NCI-H2196 (cell line): ENCODE measurements around the gene SLC25A48.

ENCODE experiments used
- DNase-seq: peaks from one replicate; lab custom pipeline; 2025; ENCODE audit not compliant: unreplicated experiment; lab: John Stamatoyannopoulos, UW

Gene SLC25A48

GRCh38 chr5:135916638-135917263, 82.3 kb downstream of the SLC25A48 start:
- DNase-seq, result no peak

DNA sequence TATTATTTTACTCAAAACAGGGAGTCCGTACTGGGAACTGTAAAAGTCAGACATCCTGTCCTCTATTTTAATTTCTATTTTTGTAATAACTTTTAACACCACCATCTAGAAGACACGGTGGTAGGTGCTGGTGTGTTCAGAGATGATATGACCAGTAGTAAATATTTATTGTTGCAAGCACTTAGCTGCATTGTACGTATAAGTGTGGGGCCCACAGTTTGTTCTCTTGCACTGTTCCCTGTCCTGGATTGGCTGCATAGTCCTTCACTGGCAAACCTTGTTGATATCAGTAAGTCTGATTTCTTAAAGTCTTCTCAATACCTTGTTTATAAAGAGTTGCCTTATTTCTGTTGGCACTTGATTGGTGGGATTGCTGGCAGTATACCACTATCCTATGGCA, 85.7 kb downstream of the SLC25A48 start:
- no peak for DNase-seq

GRCh38 chr5:135921388-135921787, 86.9 kb downstream of the SLC25A48 start:
- no peak for DNase-seq

- no peak for DNase-seq
Measured at GRCh38 chr5:135930029-135930948, 95.8 kb downstream of the SLC25A48 start.

- DNase-seq, result no peak
Measured at GRCh38 chr5:135930949-135931295, 96.5 kb downstream of the SLC25A48 start.

GRCh38 chr5:135934939-135935338, 100.5 kb downstream of the SLC25A48 start:
- DNase-seq, result no peak

DNA sequence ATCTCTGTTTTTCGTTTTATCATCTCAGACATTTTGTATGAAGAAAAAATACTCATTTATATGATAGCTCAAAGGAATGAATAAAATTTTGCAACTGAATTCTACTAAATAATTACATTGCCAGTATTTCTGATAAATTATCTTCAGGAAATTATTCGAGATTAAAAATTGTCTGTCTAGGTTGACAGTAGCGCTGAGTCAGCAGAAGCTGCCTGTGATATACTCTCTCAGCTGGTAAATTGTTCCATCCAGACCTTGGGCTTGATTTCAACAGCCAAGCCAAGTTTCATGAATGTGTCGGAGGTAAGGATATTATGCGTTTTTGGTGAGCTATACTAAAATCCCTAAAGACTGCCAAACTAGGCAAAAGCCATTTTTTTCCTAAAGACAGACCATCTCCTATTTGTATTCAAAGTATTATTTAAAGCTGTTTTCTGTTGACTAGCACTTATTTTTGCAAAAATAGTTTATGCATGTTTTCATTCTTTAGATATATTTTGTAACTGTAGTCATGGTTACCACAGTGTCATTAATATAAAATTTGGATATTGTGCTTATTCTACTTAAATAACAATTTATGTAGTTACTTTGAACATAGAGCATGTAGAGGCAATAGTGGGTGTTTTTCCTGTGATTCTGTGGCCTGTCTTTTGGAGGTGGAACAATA, 102.9 kb downstream of the SLC25A48 start:
- DNase-seq, result no peak
